SU-DHL-6 (cell line): Measurements from ENCODE around the gene RASIP1.

Experiments
- EZH2phosphoT487 ChIP-seq: fragments of 200-600 bp; sonication (generic), shearing (Covaris generic); conservative IDR thresholded peaks from 2 replicates; pipeline ENCODE4 v1.6.1; 2018; ENCODE audit warnings: mild to moderate bottlenecking, antibody characterized with exemption, low read length, moderate library complexity, mixed read lengths
- TF ChIP-seq, protein P1 (sequence below): fragments of 200-600 bp; sonication (generic); IDR thresholded peaks from one replicate; pipeline ENCODE4 v1.5.1; 2017; ENCODE audit warnings: antibody characterized with exemption, mild to moderate bottlenecking, low read length, moderate library complexity; ENCODE audit not compliant: insufficient read depth, poor library complexity, severe bottlenecking

DNA sequence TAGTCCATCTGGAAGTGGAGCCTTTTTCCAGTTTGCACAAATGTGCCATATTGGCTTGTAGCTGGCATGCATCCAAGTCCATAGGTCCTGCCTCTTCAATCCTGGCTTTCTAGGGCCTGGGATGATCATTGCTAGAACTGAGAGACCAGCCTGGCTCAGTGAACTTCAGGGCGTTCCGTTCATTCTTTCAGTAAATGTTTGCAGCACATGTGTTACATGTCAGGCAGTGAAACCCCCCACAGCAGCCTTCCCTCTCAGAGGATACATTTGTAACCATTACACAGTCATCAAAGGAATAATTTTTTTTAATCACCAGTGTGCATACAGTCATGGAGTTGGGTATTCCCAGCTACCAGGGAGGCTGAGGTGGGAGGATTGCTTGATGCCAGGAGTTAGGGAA, 35.0 kb downstream of the RASIP1 start:
- TF ChIP-seq, protein P1, sequence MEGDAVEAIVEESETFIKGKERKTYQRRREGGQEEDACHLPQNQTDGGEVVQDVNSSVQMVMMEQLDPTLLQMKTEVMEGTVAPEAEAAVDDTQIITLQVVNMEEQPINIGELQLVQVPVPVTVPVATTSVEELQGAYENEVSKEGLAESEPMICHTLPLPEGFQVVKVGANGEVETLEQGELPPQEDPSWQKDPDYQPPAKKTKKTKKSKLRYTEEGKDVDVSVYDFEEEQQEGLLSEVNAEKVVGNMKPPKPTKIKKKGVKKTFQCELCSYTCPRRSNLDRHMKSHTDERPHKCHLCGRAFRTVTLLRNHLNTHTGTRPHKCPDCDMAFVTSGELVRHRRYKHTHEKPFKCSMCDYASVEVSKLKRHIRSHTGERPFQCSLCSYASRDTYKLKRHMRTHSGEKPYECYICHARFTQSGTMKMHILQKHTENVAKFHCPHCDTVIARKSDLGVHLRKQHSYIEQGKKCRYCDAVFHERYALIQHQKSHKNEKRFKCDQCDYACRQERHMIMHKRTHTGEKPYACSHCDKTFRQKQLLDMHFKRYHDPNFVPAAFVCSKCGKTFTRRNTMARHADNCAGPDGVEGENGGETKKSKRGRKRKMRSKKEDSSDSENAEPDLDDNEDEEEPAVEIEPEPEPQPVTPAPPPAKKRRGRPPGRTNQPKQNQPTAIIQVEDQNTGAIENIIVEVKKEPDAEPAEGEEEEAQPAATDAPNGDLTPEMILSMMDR, result no peak
- TF ChIP-seq EZH2phosphoT487, result no peak
